B cell (primary cell): ENCODE results near the gene CALML4. TPM values are rescaled to one million over a fixed set of nuclear protein-coding genes. Genes with fewer than 3 reads are reported as not detected.

ENCODE experiments used
- ATAC-seq: fragments of 200-7000 bp; cut with Tn5 transposase; one replicate; pipeline ENCODE4 v1.10.0; 2021; ENCODE audit warnings: low read depth, mild to moderate bottlenecking, moderate number of reproducible peaks, moderate library complexity
- CTCF ChIA-PET: fragments of 350-600 bp; sonication (Branson Sonifier 250); formaldehyde crosslinking; loops from one replicate; lab custom pipeline; 2021; ENCODE audit warnings: antibody characterized with exemption, inconsistent platforms; lab: Charles Lee
- POLR2A ChIA-PET: fragments of 350-600 bp; sonication (Branson Sonifier 250); formaldehyde crosslinking; loops from one replicate; lab custom pipeline; 2021; ENCODE audit warnings: antibody characterized with exemption; lab: Charles Lee
- DNase-seq: peaks from one replicate; pipeline ENCODE4 v3.0.0; 2013
- H2AFZ ChIP-seq: 2 replicates; pipeline ENCODE4 v1.6.1; 2012; ENCODE audit warnings: mild to moderate bottlenecking, low read depth, low read length; ENCODE audit not compliant: insufficient read depth, poor library complexity, severe bottlenecking
- H3K27ac ChIP-seq, 2 donors: 1 replicate in 1 of 2; 2 replicates in 1 of 2; pipeline ENCODE4 v1.5.1; 2012 to 2013; ENCODE audit warnings: low read length in 2 of 2, mild to moderate bottlenecking in 2 of 2, moderate library complexity in 1 of 2
- H3K27me3 ChIP-seq, 4 experiments: fragments of 200-600 bp in 1 of 4; sonication (generic) in 1 of 4; replicated peaks in 1 of 4; 1 replicate in 2 of 4; 2 replicates in 2 of 4; pipeline versions ENCODE4 v1.6.1 to v1.7.0; 2013 to 2016; ENCODE audit warnings: low read length in 3 of 4, mild to moderate bottlenecking in 2 of 4, mixed read lengths in 1 of 4, moderate library complexity in 1 of 4; ENCODE audit not compliant: insufficient read depth in 4 of 4, control insufficient read depth in 3 of 4; ENCODE audit errors: control extremely low read depth in 1 of 4
- H3K36me3 ChIP-seq, 2 experiments: replicated peaks in 1 of 2; 1 replicate in 1 of 2; 2 replicates in 1 of 2; pipeline versions ENCODE4 v1.6.1 to v1.7.1; 2013; ENCODE audit warnings: low read length in 1 of 2; ENCODE audit not compliant: insufficient read depth in 2 of 2, control insufficient read depth in 1 of 2; ENCODE audit errors: control extremely low read depth in 1 of 2, extremely low read depth in 1 of 2
- H3K4me1 ChIP-seq, 2 donors: fragments of 200-600 bp in 1 of 2; sonication (generic) in 1 of 2; 1 replicate in 1 of 2; 2 replicates in 1 of 2; pipeline versions ENCODE4 v1.5.1 to v1.6.1; 2013 to 2017; ENCODE audit warnings: low read length in 2 of 2; ENCODE audit not compliant: control insufficient read depth in 2 of 2, insufficient read depth in 2 of 2
- H3K4me2 ChIP-seq: replicated peaks from 2 replicates; pipeline ENCODE3; 2012; ENCODE audit warnings: mild to moderate bottlenecking, low read depth, low read length; ENCODE audit not compliant: poor library complexity, severe bottlenecking
- H3K4me3 ChIP-seq, 5 experiments: fragments of 200-600 bp in 1 of 5; sonication (generic) in 1 of 5; 1 replicate in 3 of 5; 2 replicates in 2 of 5; pipeline versions ENCODE4 v1.5.1 to v1.7.0; 2011 to 2016; ENCODE audit warnings: low read length in 4 of 5, mild to moderate bottlenecking in 4 of 5, low read depth in 2 of 5, control low read depth in 1 of 5, moderate library complexity in 1 of 5; ENCODE audit not compliant: insufficient read depth in 1 of 5; ENCODE audit errors: control extremely low read depth in 1 of 5, extremely low read depth in 1 of 5
- H3K79me2 ChIP-seq: fragments of 200-600 bp; sonication (generic); one replicate; pipeline ENCODE4 v1.6.0; 2016; ENCODE audit warnings: low read length; ENCODE audit not compliant: control insufficient read depth, insufficient read depth
- H3K9ac ChIP-seq: fragments of 200-600 bp; sonication (generic); 2 replicates; pipeline ENCODE4 v1.6.1; 2017; ENCODE audit warnings: mild to moderate bottlenecking, low read length, moderate library complexity
- H3K9me3 ChIP-seq, 3 donors: one replicate each; pipeline versions ENCODE4 v1.6.1 to v1.7.1; 2013; ENCODE audit warnings: low read length in 2 of 3; ENCODE audit not compliant: control insufficient read depth in 2 of 3, insufficient read depth in 1 of 3; ENCODE audit errors: control extremely low read depth in 1 of 3
- H4K20me1 ChIP-seq: 2 replicates; pipeline ENCODE4 v1.6.0; 2012; ENCODE audit warnings: mild to moderate bottlenecking, low read length; ENCODE audit not compliant: insufficient read depth, control insufficient read depth, poor library complexity, severe bottlenecking
- H3K27ac Mint-ChIP-seq: one replicate; pipeline ENCODE4 v1.8.0; 2021; ENCODE audit warnings: mixed read lengths
- H3K27me3 Mint-ChIP-seq: one replicate; pipeline ENCODE4 v1.8.0; 2021; ENCODE audit warnings: mixed read lengths
- H3K4me1 Mint-ChIP-seq: one replicate; pipeline ENCODE4 v1.8.0; 2021; ENCODE audit warnings: mixed read lengths
- H3K4me3 Mint-ChIP-seq: one replicate; pipeline ENCODE4 v1.8.0; 2021; ENCODE audit warnings: mixed read lengths
- H3K9me3 Mint-ChIP-seq: one replicate; pipeline ENCODE4 v1.8.0; 2022; ENCODE audit warnings: mixed read lengths; ENCODE audit not compliant: insufficient read depth
- CTCF ChIP-seq: fragments of 200-600 bp; IDR thresholded peaks from one replicate; pipeline ENCODE4 v1.8.0; 2022; ENCODE audit warnings: antibody characterized with exemption, mild to moderate bottlenecking
- EZH2 ChIP-seq: IDR thresholded peaks from 2 replicates; pipeline ENCODE4 v1.6.1; 2012; ENCODE audit warnings: borderline replicate concordance, low read depth, mild to moderate bottlenecking, moderate library complexity, low read length; ENCODE audit not compliant: insufficient read depth, poor library complexity, severe bottlenecking
- WGBS: methylation state at CpG from one replicate; pipeline ENCODE4 v1.1.5; 2013; ENCODE audit warnings: missing lambda C conversion rate; ENCODE audit not compliant: insufficient coverage; 5-methylcytosine and 5-hydroxymethylcytosine counted together
- intact Hi-C: fragments of 100-400 bp; cut with micrococcal nuclease; formaldehyde crosslinking; loops from one replicate; pipeline ENCODE4 v1.10.0; 2022
- polyA plus RNA-seq: library from polyadenylated mRNA; depleted of rRNA; stranded (reverse); fragments of >200 nt; gene quantifications from 2 replicates; pipeline ENCODE4 v1.2.3, GENCODE V29; 2012
- total RNA-seq, 2 donors: library from RNA; stranded (reverse); fragments of 120-200 nt in 1 of 2; gene quantifications; 1 replicate in 1 of 2; 2 replicates in 1 of 2; pipeline versions ENCODE4 v1.2.3 to v1.2.4, GENCODE V29; 2013 to 2022

Gene CALML4
- total and polyA plus RNA-seq, 2 donors (not counting 1 experiment from before 2014, with no cell fraction given) = 2.4 to 4.2 TPM

- DNase-seq = no peak
- H3K27ac Mint-ChIP-seq = no peak overlapping the region
- Histone ChIP-seq H3K27me3 (no peaks in the 10 kb centered on the region), H3K9me3 (no peaks in the 10 kb centered on the region), H3K9ac (no peak overlapping the region), H3K4me2 (no peak overlapping the region), H3K27ac (no peak overlapping the region), H3K4me1 (peaks cover 11 to 14% of the 10 kb centered on the region in 2 donors), H2AFZ (no peak overlapping the region), H4K20me1 (peaks cover 29% of the 10 kb centered on the region), H3K36me3 (peaks cover 0 to 12% of the 10 kb centered on the region in 2 experiments), H3K79me2 (peaks cover 25% of the 10 kb centered on the region), H3K4me3 (no peak overlapping the region)
- ChIA-PET POLR2A (no interaction called here), CTCF (no interaction called here)
- 100% methylated on average over 4 of the region's 6 CpGs for WGBS
- intact Hi-C loops = no loop called here
- H3K4me1 Mint-ChIP-seq = peaks cover 12% of the 10 kb centered on the region
- no peak overlapping the region for H3K4me3 Mint-ChIP-seq
- ATAC-seq = no peak
- TF ChIP-seq CTCF = no peak
- no peak for TF ChIP-seq EZH2
- H3K27me3 Mint-ChIP-seq = no peaks in the 10 kb centered on the region
- H3K9me3 Mint-ChIP-seq = no peaks in the 10 kb centered on the region
Observed at GRCh38 chr15:68220967-68221366, 15.8 kb upstream of the CALML4 start.

GRCh38 chr15:68220489-68220888 is 15.4 kb upstream of the CALML4 start:
- no peak overlapping the region for H3K4me3 Mint-ChIP-seq
- no peak for ATAC-seq
- intact Hi-C loops = no loop called here
- no peak overlapping the region for H3K27ac Mint-ChIP-seq
- no peak for DNase-seq
- Histone ChIP-seq H3K36me3 (peaks cover 0 to 12% of the 10 kb centered on the region in 2 experiments), H3K4me1 (peaks cover 10 to 11% of the 10 kb centered on the region in 2 donors), H3K9ac (no peak overlapping the region), H3K27me3 (no peaks in the 10 kb centered on the region), H2AFZ (no peak overlapping the region), H4K20me1 (peaks cover 25% of the 10 kb centered on the region), H3K9me3 (no peaks in the 10 kb centered on the region), H3K27ac (no peak overlapping the region), H3K79me2 (peaks cover 25% of the 10 kb centered on the region), H3K4me3 (no peak overlapping the region), H3K4me2 (no peak overlapping the region)
- ChIA-PET POLR2A (no interaction called here), CTCF (no interaction called here)
- H3K27me3 Mint-ChIP-seq = no peaks in the 10 kb centered on the region
- peaks cover 9% of the 10 kb centered on the region for H3K4me1 Mint-ChIP-seq
- 83% methylated on average over 1 of the region's 2 CpGs for WGBS
- TF ChIP-seq CTCF (no peak), EZH2 (no peak)
- H3K9me3 Mint-ChIP-seq = no peaks in the 10 kb centered on the region
